ENCODE results near the gene MYOM1. TPM values are rescaled to one million over a fixed set of nuclear protein-coding genes. Genes with fewer than 3 reads are reported as not detected.
A peak's percentile ranks its signal among the peaks of the same experiment; 100 is the strongest.

The MYOM1 gene
- total RNA-seq, 1 donor from 2014 or later = 724 TPM

DNA sequence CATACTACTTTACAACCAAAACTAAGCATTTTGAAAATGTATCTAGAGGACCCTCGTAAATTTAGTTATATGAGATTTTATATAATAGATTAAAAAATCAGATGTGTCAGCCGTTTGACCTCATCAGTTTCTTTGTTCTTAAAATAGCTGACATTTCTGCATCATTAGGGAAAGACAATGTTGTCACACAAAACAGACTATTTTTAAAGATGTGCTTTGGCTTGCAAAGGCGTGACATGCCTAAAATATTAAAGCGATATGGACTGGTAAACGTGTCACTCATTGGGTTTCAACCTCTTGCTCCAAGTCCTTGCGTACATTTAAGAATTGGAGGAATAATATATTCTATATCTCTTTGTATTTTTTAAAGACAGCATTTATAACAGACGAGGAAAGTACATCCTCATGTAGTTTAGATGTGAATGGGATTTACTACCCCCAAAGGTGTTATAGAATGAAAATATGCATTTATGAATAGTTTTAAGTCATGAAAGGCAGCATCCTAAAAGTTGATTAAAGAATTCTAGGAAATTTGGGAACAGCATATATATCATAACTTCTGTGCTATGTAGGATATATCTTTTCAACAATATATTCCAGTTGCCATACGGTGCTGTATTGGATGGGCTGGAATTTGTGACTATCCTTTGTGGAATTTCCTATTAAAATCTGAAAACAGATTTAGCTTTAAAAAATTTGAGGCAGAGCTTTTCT lies 31.6 kb upstream of the MYOM1 start:
- DNase-seq (no peak), ATAC-seq (peak; percentile 20)
- intact Hi-C loops (cut with micrococcal nuclease) = no loop called here

DNA sequence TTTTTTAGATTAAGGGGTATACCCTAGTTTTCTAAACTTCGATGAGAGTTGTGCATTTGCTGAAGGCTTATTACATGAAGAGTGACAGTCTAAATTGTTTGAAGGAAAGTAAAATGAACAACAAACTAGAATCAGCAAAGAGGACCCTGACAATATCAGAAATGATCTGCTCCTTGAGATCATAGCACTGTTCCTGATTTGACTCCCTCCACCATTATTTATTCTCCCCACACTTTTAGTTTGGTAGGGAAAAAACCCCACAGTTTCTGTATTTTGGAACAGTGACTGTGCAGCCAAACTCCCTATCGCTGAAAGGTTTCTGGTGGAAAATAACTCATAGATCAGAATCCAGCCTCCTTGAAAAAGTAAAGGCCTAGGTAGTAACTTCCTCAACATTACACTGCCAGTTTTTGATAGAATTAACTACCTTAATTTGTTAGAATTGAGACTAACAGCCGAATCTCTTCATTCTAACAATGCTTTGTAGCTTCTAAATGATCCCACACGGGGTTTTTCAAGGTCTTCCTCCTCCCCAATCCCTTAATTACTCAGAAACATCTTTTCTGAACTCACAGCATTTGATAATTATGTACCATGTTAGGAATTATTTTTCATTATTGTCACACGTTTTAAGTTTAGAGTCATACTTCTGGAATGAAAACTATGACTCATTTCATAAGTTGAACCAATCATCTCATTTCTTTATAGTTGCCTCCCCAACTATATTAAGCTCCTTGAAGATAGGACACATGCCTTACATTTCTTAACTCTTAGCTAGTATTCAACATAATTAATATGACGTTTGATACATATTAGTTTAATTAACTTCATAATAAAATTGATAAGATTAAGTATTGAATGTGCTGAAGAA lies 30.7 kb upstream of the MYOM1 start:
- intact Hi-C loops (cut with micrococcal nuclease) = no loop called here
- DNase-seq (no peak), ATAC-seq (no peak)

DNA sequence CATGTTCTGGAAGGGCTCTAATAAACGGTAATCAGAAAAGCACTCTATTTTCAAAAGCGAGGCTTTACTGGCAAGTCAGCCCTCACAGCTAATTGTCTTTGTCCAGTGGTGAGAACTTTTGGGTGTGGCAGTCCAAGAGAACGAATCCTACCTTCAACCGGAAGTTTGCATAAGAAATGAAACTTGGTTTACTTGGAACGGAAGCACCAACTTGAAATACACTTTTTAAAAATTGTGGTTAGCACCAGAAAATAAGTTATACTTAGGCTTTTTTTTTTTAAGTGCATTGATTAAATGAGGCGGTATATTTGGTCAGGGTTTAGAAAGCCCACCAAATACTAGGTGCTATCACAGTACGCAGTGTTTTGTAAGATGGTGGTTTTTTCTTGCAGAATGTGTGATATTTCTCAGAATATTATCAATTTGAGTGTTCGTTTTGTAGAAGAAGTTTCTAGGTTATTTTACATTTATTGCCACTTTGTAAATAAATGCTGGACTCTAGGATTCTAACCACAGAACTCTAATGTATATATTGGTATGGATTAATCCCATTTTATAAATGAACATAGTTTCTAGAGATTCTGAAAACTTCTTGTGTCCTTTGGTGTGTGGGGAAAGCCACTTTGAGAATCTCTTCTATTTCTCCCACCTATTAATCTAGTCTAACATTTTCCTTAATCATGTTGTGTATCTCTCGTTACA lies 29.0 kb upstream of the MYOM1 start:
- intact Hi-C loops (cut with micrococcal nuclease) = loop anchor here (10.0 kb wide), 2 partner anchors 64 to 314 kb away; no protein-coding TSS in a partner anchor
- DNase-seq (no peak), ATAC-seq (no peak)

- ATAC-seq = no peak
- no peak for DNase-seq
- intact Hi-C loops (cut with micrococcal nuclease) = loop anchor here (10.0 kb wide), 2 partner anchors 63 to 313 kb away; no protein-coding TSS in a partner anchor
Measured at GRCh38 chr18:3248062-3248657, 28.4 kb upstream of the MYOM1 start.

DNA sequence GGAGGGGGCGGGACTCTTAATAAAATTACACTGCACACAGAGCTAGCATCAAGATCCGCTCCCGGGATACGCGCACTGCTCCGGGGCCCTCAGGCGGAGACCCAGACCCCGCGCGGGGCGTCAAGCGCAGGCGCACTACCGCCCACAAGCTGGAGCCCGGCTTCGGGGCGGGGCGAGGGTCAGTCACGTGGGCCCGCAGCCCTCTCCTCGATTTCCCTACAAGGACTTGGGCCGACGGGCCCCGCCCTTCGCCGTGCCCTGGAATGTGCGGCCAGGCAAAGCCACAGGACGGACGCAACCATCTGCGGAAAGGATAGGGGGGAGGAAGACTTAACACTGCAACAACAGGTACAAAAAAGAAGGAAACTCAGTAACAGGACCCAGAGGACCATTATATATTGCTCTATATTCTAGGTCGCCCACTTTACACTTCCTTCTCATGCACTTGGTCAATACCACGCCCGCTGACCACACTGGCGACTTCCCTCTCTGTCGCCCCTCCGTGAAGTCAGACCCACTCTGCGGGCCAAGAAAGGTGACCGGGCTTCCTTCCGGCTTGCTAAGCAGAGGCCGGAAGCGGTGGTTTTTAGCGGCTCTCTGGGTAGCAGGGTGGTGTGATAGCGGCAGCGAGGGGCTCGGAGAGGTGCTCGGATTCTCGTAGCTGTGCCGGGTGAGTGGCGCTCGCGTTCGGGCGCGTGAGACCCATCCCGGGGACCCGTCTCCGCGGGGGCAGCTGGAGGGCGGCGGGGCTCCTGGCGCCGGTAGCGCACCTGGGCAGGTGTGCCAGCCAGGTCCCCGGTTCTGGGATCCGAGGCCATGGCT lies 27.7 kb upstream of the MYOM1 start, which contains the start of gene MYL12A:
Gene MYL12A (plus strand): TSS at position 562 of the 822 bp plus-strand sequence. CDS start 5,447 bp downstream, outside the sequence.
- intact Hi-C loops (cut with micrococcal nuclease) = loop anchor here (10.0 kb wide), 2 partner anchors 63 to 313 kb away; no protein-coding TSS in a partner anchor
- peak; percentile 85 for ATAC-seq

GRCh38 chr18:3246635-3247239 lies 27.0 kb upstream of the MYOM1 start:
- intact Hi-C loops (cut with micrococcal nuclease) = loop anchor here (10.0 kb wide), 2 partner anchors 62 to 312 kb away; no protein-coding TSS in a partner anchor
- DNase-seq (peak; percentile 55), ATAC-seq (peak; percentile 21)

More for the DNA sequence above, 27.7 kb upstream of the MYOM1 start, which contains the start of gene MYL12A:
- DNase-seq = peak; percentile 100

DNA sequence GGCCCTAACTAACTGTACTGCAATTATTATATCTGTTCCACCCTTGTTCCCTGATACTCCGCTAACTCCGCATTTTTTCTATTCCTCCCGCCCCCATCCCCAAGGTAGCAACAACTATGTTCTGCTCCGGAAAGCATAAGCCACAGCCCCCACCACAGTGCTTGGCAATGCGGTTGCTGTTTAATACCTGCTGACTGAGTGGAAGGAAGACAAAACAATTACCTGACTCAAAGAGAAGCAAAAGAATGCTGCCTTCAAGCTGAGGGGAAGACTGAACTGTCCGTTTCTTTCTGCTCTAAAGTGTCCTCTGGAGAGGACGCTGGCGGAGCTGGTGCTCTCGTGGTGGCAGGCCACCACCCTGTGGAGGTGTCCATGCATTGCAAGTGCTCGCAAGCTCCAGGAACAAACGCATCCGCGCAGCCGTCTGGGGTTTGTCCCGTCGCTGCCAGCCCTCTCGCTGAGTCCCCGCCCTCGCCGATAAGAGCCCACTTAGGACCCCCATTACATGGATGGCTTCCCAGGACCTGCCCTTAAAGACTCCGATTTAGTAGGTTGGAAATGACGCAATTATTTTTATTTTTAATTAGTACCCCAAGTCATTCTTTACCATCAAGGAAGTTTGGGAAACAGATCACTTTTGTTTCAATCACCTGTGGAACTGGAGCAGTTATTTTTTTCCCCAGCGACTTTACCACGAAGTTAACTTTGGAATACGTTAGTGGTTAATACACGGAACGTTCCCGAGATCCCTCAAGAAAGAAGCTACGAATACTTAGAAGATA lies 26.3 kb upstream of the MYOM1 start:
- intact Hi-C loops (cut with micrococcal nuclease) = loop anchor here (10.0 kb wide), 2 partner anchors 61 to 311 kb away; no protein-coding TSS in a partner anchor
- DNase-seq (peak; percentile 92), ATAC-seq (peak; percentile 76)

- DNase-seq (no peak), ATAC-seq (no peak)
- intact Hi-C loops (cut with micrococcal nuclease) = loop anchor here (10.0 kb wide), 2 partner anchors 60 to 310 kb away; no protein-coding TSS in a partner anchor
Measured at GRCh38 chr18:3245185-3245564, 25.4 kb upstream of the MYOM1 start.

- ATAC-seq (no peak), DNase-seq (no peak)
- intact Hi-C loops (cut with micrococcal nuclease) = no loop called here
Measured at GRCh38 chr18:3238742-3239141, 19.0 kb upstream of the MYOM1 start.

GRCh38 chr18:3236470-3236869 lies 16.7 kb upstream of the MYOM1 start:
- ATAC-seq (peak; percentile 74), DNase-seq (no peak)
- intact Hi-C loops (cut with micrococcal nuclease) = no loop called here

- intact Hi-C loops (cut with micrococcal nuclease) = no loop called here
- no peak for DNase-seq
- ATAC-seq = peak; percentile 17
Measured at GRCh38 chr18:3235846-3236245, 16.1 kb upstream of the MYOM1 start.

DNA sequence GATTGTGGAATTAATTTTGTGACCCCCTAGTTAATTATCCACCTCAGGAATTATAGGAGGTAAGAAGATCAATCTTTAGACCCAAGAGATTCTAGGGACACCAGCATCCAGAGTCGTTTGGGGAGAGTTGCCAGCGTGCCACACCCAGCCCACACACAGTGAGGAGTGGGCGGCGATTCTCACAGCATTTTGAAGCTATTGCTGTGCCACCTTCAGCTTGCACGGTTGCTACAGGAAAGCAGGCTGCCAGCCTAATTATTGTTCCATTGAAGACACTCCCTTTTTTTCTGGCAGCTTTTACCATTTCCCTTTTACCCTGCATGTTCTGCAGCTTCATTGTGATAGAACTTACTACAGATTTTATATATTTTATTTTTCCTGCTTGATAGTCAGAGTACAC lies 14.7 kb upstream of the MYOM1 start:
- intact Hi-C loops (cut with micrococcal nuclease) = no loop called here
- no peak for ATAC-seq
- DNase-seq = no peak

DNA sequence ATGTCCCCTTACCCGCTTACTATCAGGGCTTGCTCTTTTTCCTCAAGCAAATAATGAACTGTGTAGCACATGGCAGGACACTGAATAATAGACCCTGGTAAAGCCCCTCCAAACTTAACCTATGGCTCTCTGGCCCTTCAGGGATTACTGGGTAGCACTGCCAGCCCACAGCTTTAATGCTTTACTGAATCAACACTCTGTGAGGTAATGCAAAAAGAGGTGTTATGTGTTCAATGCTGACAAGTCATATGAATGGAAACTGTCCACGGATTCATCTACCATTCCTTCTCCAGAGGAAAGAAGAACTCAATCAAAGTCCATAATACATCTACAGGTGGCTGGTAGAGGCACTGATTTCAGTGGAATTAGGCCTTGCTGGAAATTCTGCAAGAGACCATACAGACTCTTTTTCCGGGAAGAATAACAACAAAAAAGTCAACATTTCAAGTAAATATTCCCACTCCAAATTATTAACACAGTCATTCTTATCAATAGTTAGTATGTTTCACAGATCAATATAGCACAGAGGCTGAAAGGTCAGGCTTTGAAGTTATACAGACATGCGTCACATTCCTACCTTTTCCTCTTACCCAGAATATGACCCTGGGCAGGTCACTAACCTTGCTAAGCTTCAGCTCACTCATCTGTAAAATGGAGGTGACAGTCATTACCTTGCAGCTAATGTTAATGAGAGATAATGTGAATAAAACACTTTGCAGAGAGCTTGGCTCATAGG lies 13.8 kb upstream of the MYOM1 start:
- no peak for ATAC-seq
- DNase-seq = no peak
- intact Hi-C loops (cut with micrococcal nuclease) = no loop called here

DNA sequence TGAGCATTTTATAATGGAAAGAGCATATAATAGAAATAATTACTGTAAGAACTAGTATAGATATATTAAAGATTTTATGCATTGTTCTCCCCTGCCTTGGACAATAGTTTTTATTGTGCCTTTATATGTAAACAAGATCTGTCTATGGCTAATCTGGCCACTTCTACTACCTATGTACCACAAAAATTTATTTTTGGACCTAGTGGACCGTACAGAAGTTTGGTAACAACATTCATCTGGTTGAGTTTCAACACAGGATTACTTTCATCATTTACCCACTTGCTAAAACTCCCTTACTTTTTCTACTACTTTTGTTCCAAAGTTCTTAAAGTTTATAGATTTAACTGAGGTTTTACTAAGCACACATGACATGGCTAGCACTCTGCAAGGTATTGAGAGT lies 13.2 kb upstream of the MYOM1 start:
- no peak for DNase-seq
- no peak for ATAC-seq
- intact Hi-C loops (cut with micrococcal nuclease) = no loop called here

GRCh38 chr18:3230401-3231334 lies 10.9 kb upstream of the MYOM1 start:
- intact Hi-C loops (cut with micrococcal nuclease) = no loop called here
- ATAC-seq (no peak), DNase-seq (no peak)
